PFSK-1 (cell line): ENCODE results near the gene NISCH.

Experiments used
- FOXP2 ChIP-seq: optimal IDR thresholded peaks from 2 replicates; pipeline ENCODE3; 2011; ENCODE audit warnings: borderline replicate concordance, control low read depth, inconsistent platforms; ENCODE audit not compliant: insufficient read depth; ENCODE audit errors: extremely low read length, extremely low read depth
- POLR2AphosphoS5 ChIP-seq: IDR thresholded peaks from 2 replicates; pipeline ENCODE4 v1.6.1; 2012; ENCODE audit warnings: low read depth, mild to moderate bottlenecking, control low read depth, low read length, moderate library complexity
- SIN3A ChIP-seq: IDR thresholded peaks from 2 replicates; pipeline ENCODE4 v1.6.1; 2012; ENCODE audit warnings: mild to moderate bottlenecking, low read length, moderate library complexity, borderline replicate concordance; ENCODE audit not compliant: insufficient read depth
- TAF1 ChIP-seq: IDR thresholded peaks from 2 replicates; pipeline ENCODE4 v1.6.1; 2012; ENCODE audit warnings: low read length, control low read depth, borderline replicate concordance; ENCODE audit not compliant: insufficient read depth
- TF ChIP-seq, protein P1 (sequence below), 2 experiments: IDR thresholded peaks; 2 replicates each; pipeline versions ENCODE4 v1.6.1 to v1.8.0; 2011 to 2012; ENCODE audit warnings: low read depth in 2 of 2, low read length in 2 of 2, control low read depth in 1 of 2, inconsistent platforms in 1 of 2, mild to moderate bottlenecking in 1 of 2, moderate library complexity in 1 of 2; ENCODE audit not compliant: insufficient read depth in 1 of 2

GRCh38 chr3:52473026-52473425 is 17.6 kb downstream of the NISCH start:
- TF ChIP-seq POLR2AphosphoS5 (no peak), FOXP2 (no peak), TAF1 (no peak), SIN3A (no peak)
- TF ChIP-seq, protein P1, sequence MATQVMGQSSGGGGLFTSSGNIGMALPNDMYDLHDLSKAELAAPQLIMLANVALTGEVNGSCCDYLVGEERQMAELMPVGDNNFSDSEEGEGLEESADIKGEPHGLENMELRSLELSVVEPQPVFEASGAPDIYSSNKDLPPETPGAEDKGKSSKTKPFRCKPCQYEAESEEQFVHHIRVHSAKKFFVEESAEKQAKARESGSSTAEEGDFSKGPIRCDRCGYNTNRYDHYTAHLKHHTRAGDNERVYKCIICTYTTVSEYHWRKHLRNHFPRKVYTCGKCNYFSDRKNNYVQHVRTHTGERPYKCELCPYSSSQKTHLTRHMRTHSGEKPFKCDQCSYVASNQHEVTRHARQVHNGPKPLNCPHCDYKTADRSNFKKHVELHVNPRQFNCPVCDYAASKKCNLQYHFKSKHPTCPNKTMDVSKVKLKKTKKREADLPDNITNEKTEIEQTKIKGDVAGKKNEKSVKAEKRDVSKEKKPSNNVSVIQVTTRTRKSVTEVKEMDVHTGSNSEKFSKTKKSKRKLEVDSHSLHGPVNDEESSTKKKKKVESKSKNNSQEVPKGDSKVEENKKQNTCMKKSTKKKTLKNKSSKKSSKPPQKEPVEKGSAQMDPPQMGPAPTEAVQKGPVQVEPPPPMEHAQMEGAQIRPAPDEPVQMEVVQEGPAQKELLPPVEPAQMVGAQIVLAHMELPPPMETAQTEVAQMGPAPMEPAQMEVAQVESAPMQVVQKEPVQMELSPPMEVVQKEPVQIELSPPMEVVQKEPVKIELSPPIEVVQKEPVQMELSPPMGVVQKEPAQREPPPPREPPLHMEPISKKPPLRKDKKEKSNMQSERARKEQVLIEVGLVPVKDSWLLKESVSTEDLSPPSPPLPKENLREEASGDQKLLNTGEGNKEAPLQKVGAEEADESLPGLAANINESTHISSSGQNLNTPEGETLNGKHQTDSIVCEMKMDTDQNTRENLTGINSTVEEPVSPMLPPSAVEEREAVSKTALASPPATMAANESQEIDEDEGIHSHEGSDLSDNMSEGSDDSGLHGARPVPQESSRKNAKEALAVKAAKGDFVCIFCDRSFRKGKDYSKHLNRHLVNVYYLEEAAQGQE (IDR thresholded peaks at IDR 0.05; ENCODE audit: insufficient read depth in 1 of 2, low read depth in 2 of 2, low read length in 2 of 2): no peak
